ENCODE measurements around the gene TBC1D2B. TPM values are rescaled to one million over a fixed set of nuclear protein-coding genes. Genes with fewer than 3 reads are reported as not detected.

The TBC1D2B gene
- total RNA-seq, 1 donor, result 52.2 TPM

GRCh38 chr15:78037779-78038305, 39.7 kb downstream of the TBC1D2B start:
- no peak for DNase-seq (ENCODE audit: low read depth)
- no peak for TF ChIP-seq CTCF (IDR thresholded peaks at IDR 0.05; ENCODE audit: insufficient read depth, low read depth, low read length)
- H3K4me3 ChIP-seq (ENCODE audit: low read depth, low read length), result no peak overlapping the region

- H3K4me3 ChIP-seq (ENCODE audit: low read depth, low read length), result no peak overlapping the region
- no peak for TF ChIP-seq CTCF (IDR thresholded peaks at IDR 0.05; ENCODE audit: insufficient read depth, low read depth, low read length)
- no peak for DNase-seq (ENCODE audit: low read depth)
These were observed 40.2 kb downstream of the TBC1D2B start for GRCh38 chr15:78037328-78037727.

GRCh38 chr15:78035861-78036476, 41.5 kb downstream of the TBC1D2B start:
- H3K4me3 ChIP-seq (ENCODE audit: low read depth, low read length), result no peak overlapping the region

GRCh38 chr15:78035321-78035751, 42.2 kb downstream of the TBC1D2B start:
- H3K4me3 ChIP-seq (ENCODE audit: low read depth, low read length), result no peak overlapping the region
- peak; percentile 69 for DNase-seq (ENCODE audit: low read depth)
- TF ChIP-seq CTCF (IDR thresholded peaks at IDR 0.05; ENCODE audit: insufficient read depth, low read depth, low read length), result no peak

More at GRCh38 chr15:78035861-78036476, 41.5 kb downstream of the TBC1D2B start:
- no peak for TF ChIP-seq CTCF (IDR thresholded peaks at IDR 0.05; ENCODE audit: insufficient read depth, low read depth, low read length)
- peak; percentile 57 for DNase-seq (ENCODE audit: low read depth)

GRCh38 chr15:78034495-78035191, 42.9 kb downstream of the TBC1D2B start:
- DNase-seq (ENCODE audit: low read depth), result peak; percentile 43
- peak overlapping the region; percentile 15 for H3K4me3 ChIP-seq (ENCODE audit: low read depth, low read length)
- no peak for TF ChIP-seq CTCF (IDR thresholded peaks at IDR 0.05; ENCODE audit: insufficient read depth, low read depth, low read length)

GRCh38 chr15:78033864-78034263, 43.6 kb downstream of the TBC1D2B start:
- no peak for TF ChIP-seq CTCF (IDR thresholded peaks at IDR 0.05; ENCODE audit: insufficient read depth, low read depth, low read length)
- H3K4me3 ChIP-seq (ENCODE audit: low read depth, low read length), result no peak overlapping the region
- peak; percentile 34 for DNase-seq (ENCODE audit: low read depth)
